ENCODE measurements around the gene RPTOR. TPM values are rescaled to one million over a fixed set of nuclear protein-coding genes. Genes with fewer than 3 reads are reported as not detected.

Gene RPTOR
- total and polyA plus RNA-seq, 2 donors (not counting 1 experiment from before 2014, with no cell fraction given), result 6.7 to 22.8 TPM

DNA sequence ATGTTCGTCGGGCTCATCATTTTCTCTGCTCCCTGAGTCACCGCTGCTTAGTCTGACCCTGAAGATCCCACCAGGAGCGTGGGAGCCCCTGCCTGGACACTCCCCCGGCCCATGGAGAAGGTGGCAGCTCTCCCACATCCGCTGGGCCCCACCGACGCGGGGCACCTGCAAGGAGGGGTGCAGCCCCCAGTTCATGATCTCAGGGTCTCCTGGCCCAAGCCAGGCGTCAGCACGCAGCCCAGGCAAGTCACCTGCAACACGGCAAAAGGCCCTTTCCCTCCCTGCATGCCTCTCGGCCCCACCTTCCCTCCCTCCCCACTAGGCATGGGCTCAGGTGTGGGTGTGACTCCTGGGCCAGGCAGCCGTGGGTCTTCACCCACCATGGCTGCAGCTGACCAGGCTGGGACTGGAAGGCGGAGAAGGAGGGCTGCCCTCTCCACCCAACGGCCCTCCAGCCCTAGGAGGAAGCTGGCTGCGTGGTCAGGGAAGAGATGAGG lies 437.3 kb downstream of the RPTOR start:
- no peak overlapping the region for H3K4me3 ChIP-seq (replicated peaks in 1 of 4; ENCODE audit: control extremely low read depth in 1 of 4, insufficient read depth in 1 of 4, low read depth in 3 of 4, low read length in 4 of 4)
- no peak overlapping the region for H2AFZ ChIP-seq (ENCODE audit: low read length)
- H3K27me3 ChIP-seq (ENCODE audit: control insufficient read depth, insufficient read depth, low read length), result no peaks in the 10 kb centered on the region
- H3K4me2 ChIP-seq (ENCODE audit: extremely low read depth, insufficient read depth, low read length), result no peak overlapping the region
- DNase-seq (ENCODE audit: low read depth in 2 of 2), result no peak
- no peak overlapping the region for H3K9ac ChIP-seq (ENCODE audit: insufficient read depth, low read length)
- TF ChIP-seq EZH2 (IDR thresholded peaks at IDR 0.05; ENCODE audit: low read length, missing control alignments) (no peak), CTCF (conservative IDR thresholded peaks at IDR 0.05 in 1 of 2, IDR thresholded peaks at IDR 0.05 in 1 of 2; ENCODE audit: low read depth in 1 of 2, low read length in 2 of 2) (no peak)
- no peak overlapping the region for H3K27ac ChIP-seq (ENCODE audit: insufficient read depth, low read length)
- no peaks in the 10 kb centered on the region for H3K79me2 ChIP-seq (ENCODE audit: control insufficient read depth, insufficient read depth, low read length)
- no peaks in the 10 kb centered on the region for H3K9me3 ChIP-seq (ENCODE audit: control insufficient read depth, insufficient read depth, low read depth, low read length)
- H3K4me1 ChIP-seq (ENCODE audit: control insufficient read depth, extremely low read depth, insufficient read depth, low read length), result peaks cover 4% of the 10 kb centered on the region
- H3K36me3 ChIP-seq (ENCODE audit: control insufficient read depth, insufficient read depth, low read length), result no peaks in the 10 kb centered on the region
- no peaks in the 10 kb centered on the region for H4K20me1 ChIP-seq (ENCODE audit: control insufficient read depth, extremely low read depth, insufficient read depth, low read length)

DNA sequence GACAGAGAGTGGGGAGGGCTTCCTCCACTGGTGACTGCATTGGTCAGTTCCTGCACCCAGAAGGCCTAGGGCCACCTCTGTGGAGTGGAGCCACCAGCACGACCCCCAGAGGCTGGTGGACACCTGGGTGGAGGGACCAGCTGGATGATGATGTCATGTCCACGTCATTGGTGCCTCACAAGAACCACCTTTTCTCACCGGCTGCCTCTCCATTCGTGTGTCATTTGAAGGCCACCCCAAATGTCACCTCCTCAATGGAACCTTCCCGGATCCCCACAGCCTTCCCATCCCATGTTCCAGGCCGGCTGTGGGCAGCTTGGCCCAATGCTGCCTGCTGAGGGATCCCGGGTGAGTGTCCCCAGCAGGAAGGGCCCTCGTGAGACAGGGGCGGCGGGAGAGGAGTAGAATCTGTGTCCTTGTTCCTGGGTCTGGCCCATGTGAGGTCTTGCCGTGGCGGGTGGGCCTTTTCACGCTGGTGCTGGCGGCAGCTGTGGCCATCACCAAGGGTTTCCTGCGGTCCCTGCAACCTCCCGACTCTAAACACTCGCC lies 437.9 kb downstream of the RPTOR start:
- no peaks in the 10 kb centered on the region for H4K20me1 ChIP-seq (ENCODE audit: control insufficient read depth, extremely low read depth, insufficient read depth, low read length)
- no peaks in the 10 kb centered on the region for H3K9me3 ChIP-seq (ENCODE audit: control insufficient read depth, insufficient read depth, low read depth, low read length)
- H3K4me1 ChIP-seq (ENCODE audit: control insufficient read depth, extremely low read depth, insufficient read depth, low read length), result peaks cover 4% of the 10 kb centered on the region
- no peak overlapping the region for H3K27ac ChIP-seq (ENCODE audit: insufficient read depth, low read length)
- no peak for DNase-seq (ENCODE audit: low read depth in 2 of 2)
- no peak overlapping the region for H3K9ac ChIP-seq (ENCODE audit: insufficient read depth, low read length)
- no peak for TF ChIP-seq CTCF (conservative IDR thresholded peaks at IDR 0.05 in 1 of 2, IDR thresholded peaks at IDR 0.05 in 1 of 2; ENCODE audit: low read depth in 1 of 2, low read length in 2 of 2)
- no peak for TF ChIP-seq EZH2 (IDR thresholded peaks at IDR 0.05; ENCODE audit: low read length, missing control alignments)
- no peaks in the 10 kb centered on the region for H3K27me3 ChIP-seq (ENCODE audit: control insufficient read depth, insufficient read depth, low read length)
- H2AFZ ChIP-seq (ENCODE audit: low read length), result no peak overlapping the region
- H3K4me3 ChIP-seq (replicated peaks in 1 of 4; ENCODE audit: control extremely low read depth in 1 of 4, insufficient read depth in 1 of 4, low read depth in 3 of 4, low read length in 4 of 4), result no peak overlapping the region
- H3K36me3 ChIP-seq (ENCODE audit: control insufficient read depth, insufficient read depth, low read length), result no peaks in the 10 kb centered on the region
- H3K79me2 ChIP-seq (ENCODE audit: control insufficient read depth, insufficient read depth, low read length), result no peaks in the 10 kb centered on the region
- H3K4me2 ChIP-seq (ENCODE audit: extremely low read depth, insufficient read depth, low read length), result no peak overlapping the region

DNA sequence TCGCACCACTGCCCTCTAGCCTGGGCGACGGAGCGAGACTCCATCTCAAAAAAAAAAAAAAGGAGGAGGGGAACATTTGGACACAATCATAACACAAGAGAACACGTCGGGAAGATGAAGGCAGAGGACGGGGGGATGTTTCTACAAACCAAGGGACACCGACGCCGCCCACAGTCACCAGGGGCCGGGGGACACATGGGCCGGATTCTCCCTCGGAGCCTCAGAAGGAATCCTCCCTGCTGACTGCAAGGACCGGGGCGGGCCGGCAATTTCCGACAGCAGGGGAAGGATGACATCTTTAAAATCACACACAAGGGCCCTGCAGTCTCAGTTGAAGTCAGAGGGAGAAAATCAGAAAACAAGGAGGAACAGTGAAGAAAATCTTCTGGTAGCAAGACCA lies 438.9 kb downstream of the RPTOR start:
- no peak for DNase-seq (ENCODE audit: low read depth in 2 of 2)
- Histone ChIP-seq H3K79me2 (ENCODE audit: control insufficient read depth, insufficient read depth, low read length) (no peaks in the 10 kb centered on the region), H3K27me3 (ENCODE audit: control insufficient read depth, insufficient read depth, low read length) (no peaks in the 10 kb centered on the region), H3K4me1 (ENCODE audit: control insufficient read depth, extremely low read depth, insufficient read depth, low read length) (peaks cover 4% of the 10 kb centered on the region), H3K36me3 (ENCODE audit: control insufficient read depth, insufficient read depth, low read length) (no peaks in the 10 kb centered on the region), H3K4me3 (replicated peaks in 1 of 4; ENCODE audit: control extremely low read depth in 1 of 4, insufficient read depth in 1 of 4, low read depth in 3 of 4, low read length in 4 of 4) (no peak overlapping the region), H3K27ac (ENCODE audit: insufficient read depth, low read length) (no peak overlapping the region), H4K20me1 (ENCODE audit: control insufficient read depth, extremely low read depth, insufficient read depth, low read length) (no peaks in the 10 kb centered on the region), H3K4me2 (ENCODE audit: extremely low read depth, insufficient read depth, low read length) (no peak overlapping the region), H3K9me3 (ENCODE audit: control insufficient read depth, insufficient read depth, low read depth, low read length) (no peaks in the 10 kb centered on the region), H2AFZ (ENCODE audit: low read length) (no peak overlapping the region), H3K9ac (ENCODE audit: insufficient read depth, low read length) (no peak overlapping the region)
- TF ChIP-seq EZH2 (IDR thresholded peaks at IDR 0.05; ENCODE audit: low read length, missing control alignments) (no peak), CTCF (conservative IDR thresholded peaks at IDR 0.05 in 1 of 2, IDR thresholded peaks at IDR 0.05 in 1 of 2; ENCODE audit: low read depth in 1 of 2, low read length in 2 of 2) (no peak)
